Nephron (organoid): ENCODE results near the gene PCGF2.
"Not testable (repeated sequence)": the region's sequence is repeated elsewhere in the genome, so short reads cannot be mapped to it uniquely, and the experiment has no call there.

Experiments
- H3K27ac Mint-ChIP-seq, 3 experiments: 2 replicates each; pipeline ENCODE4 v1.8.0; 2020; ENCODE audit warnings: mixed read lengths in 3 of 3, mild to moderate bottlenecking in 2 of 3, moderate library complexity in 1 of 3
- H3K27me3 Mint-ChIP-seq: 2 replicates; pipeline ENCODE4 v1.8.0; 2021; ENCODE audit warnings: low read depth, mild to moderate bottlenecking, moderate library complexity, mixed read lengths
- H3K36me3 Mint-ChIP-seq: 2 replicates; pipeline ENCODE4 v1.8.0; 2020; ENCODE audit warnings: low read depth, mixed read lengths
- H3K4me1 Mint-ChIP-seq: 2 replicates; pipeline ENCODE4 v1.8.0; 2020; ENCODE audit warnings: mixed read lengths
- H3K4me3 Mint-ChIP-seq, 3 experiments: 2 replicates each; pipeline ENCODE4 v1.8.0; 2020; ENCODE audit warnings: mild to moderate bottlenecking in 3 of 3, mixed read lengths in 3 of 3, moderate library complexity in 2 of 3
- H3K9me3 Mint-ChIP-seq: 2 replicates; pipeline ENCODE4 v1.8.0; 2020; ENCODE audit warnings: mixed read lengths
- TF ChIP-seq, protein P1 (sequence below), 3 experiments: fragments of 200-600 bp; sonication (generic); IDR thresholded peaks; one replicate each; pipeline ENCODE4 v1.5.0; 2021; ENCODE audit warnings: antibody characterized with exemption in 3 of 3; ENCODE audit not compliant: unreplicated experiment in 3 of 3

PCGF2 gene

DNA sequence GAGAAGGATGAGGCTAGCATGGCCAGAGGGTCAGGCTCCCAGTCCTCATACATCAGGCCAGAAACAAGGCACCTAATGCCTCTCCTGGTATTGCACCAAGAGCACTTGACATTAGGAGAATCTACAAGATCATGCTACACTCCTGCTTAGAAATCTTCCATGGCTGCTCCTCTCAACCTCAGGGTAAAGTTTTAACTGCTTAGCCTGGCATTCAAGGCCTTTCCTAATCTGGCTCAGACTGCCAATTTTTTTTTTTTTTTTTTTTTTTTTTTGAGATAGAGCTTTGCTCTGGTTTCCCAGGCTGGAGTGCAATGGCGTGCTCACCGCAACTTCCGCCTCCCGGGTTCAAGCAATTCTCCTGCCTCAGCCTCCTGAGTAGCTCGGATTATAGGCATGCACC, 43.0 kb upstream of the PCGF2 start:
- peaks cover 10% of the 10 kb centered on the region for H3K4me1 Mint-ChIP-seq
- no peaks in the 10 kb centered on the region for H3K9me3 Mint-ChIP-seq
- H3K27ac Mint-ChIP-seq, result peak overlapping the region in 1 of 3 experiments; percentile 7
- peaks cover 40% of the 10 kb centered on the region for H3K36me3 Mint-ChIP-seq
- H3K27me3 Mint-ChIP-seq, result no peaks in the 10 kb centered on the region
- TF ChIP-seq, protein P1, sequence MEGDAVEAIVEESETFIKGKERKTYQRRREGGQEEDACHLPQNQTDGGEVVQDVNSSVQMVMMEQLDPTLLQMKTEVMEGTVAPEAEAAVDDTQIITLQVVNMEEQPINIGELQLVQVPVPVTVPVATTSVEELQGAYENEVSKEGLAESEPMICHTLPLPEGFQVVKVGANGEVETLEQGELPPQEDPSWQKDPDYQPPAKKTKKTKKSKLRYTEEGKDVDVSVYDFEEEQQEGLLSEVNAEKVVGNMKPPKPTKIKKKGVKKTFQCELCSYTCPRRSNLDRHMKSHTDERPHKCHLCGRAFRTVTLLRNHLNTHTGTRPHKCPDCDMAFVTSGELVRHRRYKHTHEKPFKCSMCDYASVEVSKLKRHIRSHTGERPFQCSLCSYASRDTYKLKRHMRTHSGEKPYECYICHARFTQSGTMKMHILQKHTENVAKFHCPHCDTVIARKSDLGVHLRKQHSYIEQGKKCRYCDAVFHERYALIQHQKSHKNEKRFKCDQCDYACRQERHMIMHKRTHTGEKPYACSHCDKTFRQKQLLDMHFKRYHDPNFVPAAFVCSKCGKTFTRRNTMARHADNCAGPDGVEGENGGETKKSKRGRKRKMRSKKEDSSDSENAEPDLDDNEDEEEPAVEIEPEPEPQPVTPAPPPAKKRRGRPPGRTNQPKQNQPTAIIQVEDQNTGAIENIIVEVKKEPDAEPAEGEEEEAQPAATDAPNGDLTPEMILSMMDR (IDR thresholded peaks at IDR 0.05; ENCODE audit: unreplicated experiment in 3 of 3), result no peak
- H3K4me3 Mint-ChIP-seq, result no peak overlapping the region

DNA sequence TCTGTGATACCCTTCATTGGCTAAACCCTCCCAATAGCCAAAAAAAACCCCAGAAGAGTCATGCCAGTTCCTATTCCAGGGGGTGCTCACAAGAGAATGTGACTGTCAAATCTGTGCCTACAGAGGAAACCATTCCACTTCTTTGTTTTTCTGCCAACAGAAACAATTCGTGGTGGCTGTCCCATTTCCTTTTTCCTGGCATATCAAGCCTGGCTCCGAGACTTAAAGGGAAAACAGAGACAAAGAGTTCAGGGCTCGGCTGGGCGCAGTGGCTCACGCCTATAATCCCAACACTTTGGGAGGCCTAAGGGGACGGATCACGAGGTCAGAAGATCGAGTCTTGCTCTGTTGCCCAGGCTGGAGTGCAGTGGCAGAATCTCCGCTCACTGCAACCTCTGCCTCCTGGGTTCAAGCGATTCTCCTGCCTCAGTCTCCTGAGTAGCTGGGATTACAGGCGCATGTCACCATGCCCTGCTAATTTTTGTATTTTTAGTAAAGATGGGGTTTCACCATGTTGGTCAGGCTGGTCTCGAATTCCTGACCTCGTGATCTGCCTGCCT, 42.1 kb upstream of the PCGF2 start:
- not testable (repeated sequence) for H3K9me3 Mint-ChIP-seq, H3K4me3 Mint-ChIP-seq, H3K27me3 Mint-ChIP-seq
- Mint-ChIP-seq H3K4me1 (peaks cover 10% of the 10 kb centered on the region), H3K27ac (peak overlapping the region in 2 of 3 experiments; percentile 16 to 31), H3K36me3 (peaks cover 36% of the 10 kb centered on the region)

DNA sequence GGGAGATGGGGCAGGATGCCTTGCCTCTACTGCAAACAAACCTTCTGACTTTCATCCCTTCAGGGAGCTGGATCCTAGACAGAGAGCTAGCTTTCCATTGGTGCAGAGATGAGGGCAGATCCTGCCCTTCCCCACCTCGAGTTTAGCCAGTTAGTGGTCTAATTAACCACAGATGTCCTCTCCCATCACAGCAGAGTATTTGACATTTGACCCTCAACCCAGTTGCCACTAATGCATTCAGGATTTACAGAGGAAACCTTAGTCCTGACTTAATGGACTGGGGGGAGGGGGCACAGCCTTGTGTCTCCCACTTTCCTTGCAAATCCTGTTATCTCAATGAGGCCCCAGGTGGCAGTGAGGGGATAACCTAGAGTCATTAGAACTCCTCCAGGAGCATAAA, 41.0 kb upstream of the PCGF2 start:
- H3K4me1 Mint-ChIP-seq, result peaks cover 10% of the 10 kb centered on the region
- peak overlapping the region in 2 of 3 experiments; percentile 16 to 31 for H3K27ac Mint-ChIP-seq
- no peaks in the 10 kb centered on the region for H3K27me3 Mint-ChIP-seq
- TF ChIP-seq, protein P1 (IDR thresholded peaks at IDR 0.05; ENCODE audit: unreplicated experiment in 3 of 3), result no peak
- no peak overlapping the region for H3K4me3 Mint-ChIP-seq
- H3K36me3 Mint-ChIP-seq, result peaks cover 38% of the 10 kb centered on the region
- no peaks in the 10 kb centered on the region for H3K9me3 Mint-ChIP-seq

DNA sequence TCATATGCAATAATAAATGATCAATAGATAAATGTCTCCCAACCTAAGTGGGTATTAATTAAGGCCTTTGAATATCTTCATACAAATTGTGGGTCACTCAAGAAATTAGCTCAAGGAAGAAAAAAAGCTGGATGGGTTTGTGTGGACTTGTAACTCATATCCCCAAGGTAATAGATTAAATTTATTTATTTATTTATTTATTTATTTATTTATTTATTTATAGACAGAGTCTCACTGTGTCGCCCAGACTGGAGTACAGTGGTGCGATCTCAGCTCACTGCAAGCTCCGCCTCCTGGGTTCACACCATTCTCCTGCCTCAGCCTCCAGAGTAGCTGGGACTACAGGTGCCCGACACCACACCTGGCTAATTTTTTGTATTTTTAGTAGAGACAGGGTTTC, 39.9 kb upstream of the PCGF2 start:
- not testable (repeated sequence) for H3K4me3 Mint-ChIP-seq, H3K27ac Mint-ChIP-seq, H3K27me3 Mint-ChIP-seq, H3K9me3 Mint-ChIP-seq
- Mint-ChIP-seq H3K36me3 (peaks cover 38% of the 10 kb centered on the region), H3K4me1 (peaks cover 10% of the 10 kb centered on the region)

DNA sequence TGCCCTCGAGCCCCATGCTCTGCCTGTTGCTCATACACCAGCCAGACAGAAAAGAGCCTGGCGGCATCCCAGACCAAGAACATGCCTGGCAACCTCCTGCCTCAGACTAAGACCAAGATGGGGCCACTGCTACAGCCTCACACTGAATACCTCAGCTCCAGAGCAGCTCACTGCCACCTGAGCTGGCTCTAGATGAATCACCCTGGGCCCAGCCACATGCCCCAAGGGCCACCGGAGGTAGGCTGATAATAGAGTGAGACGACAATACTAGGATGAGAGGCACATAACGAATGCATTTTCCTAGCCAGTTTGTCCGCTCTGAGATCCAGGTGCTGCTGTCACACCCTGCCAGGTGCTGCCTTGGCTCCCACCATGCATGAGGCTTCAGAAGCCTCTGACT, 38.2 kb upstream of the PCGF2 start:
- Mint-ChIP-seq H3K36me3 (peaks cover 32% of the 10 kb centered on the region), H3K9me3 (no peaks in the 10 kb centered on the region), H3K27ac (no peak overlapping the region), H3K4me3 (no peak overlapping the region), H3K4me1 (peaks cover 10% of the 10 kb centered on the region), H3K27me3 (no peaks in the 10 kb centered on the region)
- TF ChIP-seq, protein P1 (IDR thresholded peaks at IDR 0.05; ENCODE audit: unreplicated experiment in 3 of 3), result no peak

DNA sequence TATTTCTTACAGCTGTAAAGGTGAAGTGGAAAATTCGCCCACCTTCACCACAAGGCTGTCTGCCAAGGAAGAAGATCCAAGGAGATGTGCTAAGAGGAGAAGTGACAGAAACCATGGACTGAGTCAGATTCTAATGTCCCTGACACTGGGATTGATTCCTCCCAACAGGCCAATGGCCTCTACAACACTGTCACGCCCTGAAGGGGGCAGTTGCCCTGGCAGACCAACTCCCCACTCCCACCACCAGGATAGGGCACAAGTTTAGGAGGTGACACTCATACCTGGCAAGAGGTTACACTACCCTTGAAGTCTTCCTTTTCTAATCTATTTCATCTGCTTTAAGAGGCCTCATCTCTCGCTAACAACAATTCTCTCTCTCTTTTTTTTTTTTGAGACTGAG, 35.1 kb upstream of the PCGF2 start:
- Mint-ChIP-seq H3K27me3 (no peaks in the 10 kb centered on the region), H3K27ac (no peak overlapping the region), H3K36me3 (peaks cover 61% of the 10 kb centered on the region), H3K9me3 (no peaks in the 10 kb centered on the region), H3K4me3 (no peak overlapping the region), H3K4me1 (no peaks in the 10 kb centered on the region)
- TF ChIP-seq, protein P1 (IDR thresholded peaks at IDR 0.05; ENCODE audit: unreplicated experiment in 3 of 3), result no peak

DNA sequence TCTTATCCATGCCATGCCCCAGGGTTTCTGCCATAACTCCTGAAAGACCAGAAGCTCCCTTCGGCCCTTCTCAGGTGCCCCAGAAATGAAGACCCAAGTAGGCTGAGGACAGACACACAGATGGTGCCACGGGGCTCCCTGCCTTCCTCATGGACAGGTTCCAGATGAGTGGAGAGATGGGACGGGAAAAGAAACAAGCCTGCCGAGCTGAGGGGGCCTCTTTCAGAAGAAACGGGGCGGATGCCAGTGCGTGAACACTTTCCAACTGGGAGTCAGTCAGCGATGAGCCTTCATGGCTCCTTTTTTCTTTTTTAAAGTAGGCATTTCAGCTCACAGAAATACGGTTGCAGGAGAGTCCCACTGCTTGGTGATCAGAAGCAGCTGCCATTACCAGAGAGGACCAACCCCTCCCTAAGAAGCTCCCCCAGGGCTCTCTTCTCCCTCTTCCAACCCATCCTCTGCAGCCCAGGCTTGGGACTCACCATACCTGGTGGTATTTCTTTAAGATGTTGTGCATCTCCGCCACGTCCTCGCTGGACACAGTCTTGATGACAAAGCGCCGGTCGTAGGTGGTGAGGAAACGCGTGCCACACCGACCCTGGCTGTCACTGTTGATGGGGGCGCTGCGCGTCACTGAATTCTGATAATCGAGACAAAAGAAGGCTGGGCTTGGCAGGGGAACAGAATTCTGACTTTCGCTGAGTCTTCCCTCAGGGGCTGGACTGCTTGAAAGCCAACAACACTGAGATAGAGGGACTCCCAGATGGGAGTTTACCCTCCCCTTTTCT, 32.0 kb upstream of the PCGF2 start:
- Mint-ChIP-seq H3K36me3 (peaks cover 70% of the 10 kb centered on the region), H3K27me3 (no peaks in the 10 kb centered on the region), H3K9me3 (no peaks in the 10 kb centered on the region)

More for the DNA sequence above, 32.0 kb upstream of the PCGF2 start:
- H3K4me3 Mint-ChIP-seq, result no peak overlapping the region
- H3K4me1 Mint-ChIP-seq, result no peaks in the 10 kb centered on the region
- H3K27ac Mint-ChIP-seq, result no peak overlapping the region
- TF ChIP-seq, protein P1 (IDR thresholded peaks at IDR 0.05; ENCODE audit: unreplicated experiment in 3 of 3), result no peak
